Neuronal stem cell (in vitro differentiated cells): ENCODE results near the gene F8.

Source experiments
- DNase-seq: peaks from one replicate; pipeline ENCODE4 v3.0.0-alpha.2; 2013; ENCODE audit warnings: low spot score
- H2AFZ ChIP-seq: one replicate; pipeline ENCODE4 v1.6.1; 2013; ENCODE audit warnings: mild to moderate bottlenecking, low read length, inconsistent platforms
- H2AK5ac ChIP-seq: 2 replicates; pipeline ENCODE4 v1.6.1; 2013; ENCODE audit warnings: low read depth, mild to moderate bottlenecking, inconsistent platforms, low read length, moderate library complexity, mixed read lengths
- H2BK120ac ChIP-seq: 2 replicates; pipeline ENCODE4 v1.6.1; 2013; ENCODE audit warnings: low read depth, mild to moderate bottlenecking, inconsistent platforms, low read length, moderate library complexity, mixed read lengths
- H2BK12ac ChIP-seq: one replicate; pipeline ENCODE4 v1.6.1; 2013; ENCODE audit warnings: low read length, inconsistent platforms
- H2BK15ac ChIP-seq: 2 replicates; pipeline ENCODE4 v1.6.1; 2013; ENCODE audit warnings: mild to moderate bottlenecking, low read length, inconsistent platforms, mixed read lengths
- H2BK5ac ChIP-seq: one replicate; pipeline ENCODE4 v1.6.1; 2013; ENCODE audit warnings: inconsistent platforms, mild to moderate bottlenecking, low read length, moderate library complexity
- H3K14ac ChIP-seq: one replicate; pipeline ENCODE4 v1.6.1; 2013; ENCODE audit warnings: low read length, inconsistent platforms
- H3K18ac ChIP-seq: 2 replicates; pipeline ENCODE4 v1.6.1; 2013; ENCODE audit warnings: low read length, inconsistent platforms
- H3K23ac ChIP-seq: 2 replicates; pipeline ENCODE4 v1.6.1; 2013; ENCODE audit warnings: low read depth, mild to moderate bottlenecking, mixed read lengths, low read length, inconsistent platforms; ENCODE audit not compliant: poor library complexity
- H3K27ac ChIP-seq: replicated peaks from 3 replicates; pipeline ENCODE4 v1.5.1; 2013; ENCODE audit warnings: low read length, inconsistent platforms
- H3K27me3 ChIP-seq, 3 experiments: 2 replicates each; pipeline ENCODE4 v1.6.1; 2013; ENCODE audit warnings: low read length in 3 of 3, mild to moderate bottlenecking in 2 of 3, inconsistent platforms in 1 of 3, low read depth in 1 of 3, mixed read lengths in 1 of 3, moderate library complexity in 1 of 3; ENCODE audit not compliant: control insufficient read depth in 3 of 3, insufficient read depth in 3 of 3
- H3K36me3 ChIP-seq, 2 donors: replicated peaks in 1 of 2; 2 replicates each; pipeline ENCODE4 v1.6.1; 2013; ENCODE audit warnings: low read length in 2 of 2; ENCODE audit not compliant: control insufficient read depth in 2 of 2, insufficient read depth in 2 of 2
- H3K4ac ChIP-seq: 2 replicates; pipeline ENCODE4 v1.6.1; 2013; ENCODE audit warnings: inconsistent platforms, mild to moderate bottlenecking, low read length, moderate library complexity
- H3K4me1 ChIP-seq, 2 donors: 1 replicate in 1 of 2; 2 replicates in 1 of 2; pipeline ENCODE4 v1.6.1; 2013; ENCODE audit warnings: low read length in 2 of 2, low read depth in 1 of 2; ENCODE audit not compliant: control insufficient read depth in 2 of 2, insufficient read depth in 1 of 2
- H3K4me2 ChIP-seq: one replicate; pipeline ENCODE4 v1.6.1; 2013; ENCODE audit warnings: mild to moderate bottlenecking, low read length, inconsistent platforms; ENCODE audit not compliant: insufficient read depth, poor library complexity, severe bottlenecking
- H3K4me3 ChIP-seq, 2 donors: 2 replicates each; pipeline ENCODE4 v1.5.1; 2013; ENCODE audit warnings: low read length in 2 of 2, mild to moderate bottlenecking in 2 of 2, inconsistent platforms in 1 of 2, moderate library complexity in 1 of 2
- H3K79me1 ChIP-seq: one replicate; pipeline ENCODE4 v1.6.1; 2013; ENCODE audit warnings: low read depth, mild to moderate bottlenecking, inconsistent platforms, low read length, moderate library complexity
- H3K9ac ChIP-seq: one replicate; pipeline ENCODE4 v1.6.1; 2013; ENCODE audit warnings: mild to moderate bottlenecking, low read depth, low read length, inconsistent platforms; ENCODE audit not compliant: poor library complexity
- H3K9me3 ChIP-seq, 2 donors: replicated peaks in 1 of 2; 2 replicates each; pipeline versions ENCODE3 to v1.6.1; 2013; ENCODE audit warnings: low read length in 2 of 2, mild to moderate bottlenecking in 2 of 2, inconsistent platforms in 1 of 2, low read depth in 1 of 2, mixed read lengths in 1 of 2, moderate library complexity in 1 of 2; ENCODE audit not compliant: control insufficient read depth in 2 of 2, insufficient read depth in 1 of 2
- H4K8ac ChIP-seq: one replicate; pipeline ENCODE4 v1.6.1; 2013; ENCODE audit warnings: low read depth, mild to moderate bottlenecking, inconsistent platforms, low read length, moderate library complexity
- H4K91ac ChIP-seq: one replicate; pipeline ENCODE4 v1.6.1; 2013; ENCODE audit warnings: low read length, low read depth, mild to moderate bottlenecking, inconsistent platforms; ENCODE audit not compliant: poor library complexity
- WGBS, 2 donors: extraction: QIAGEN DNeasy Blood & Tissue Kit; methylation state at CpG; one replicate each; pipeline ENCODE4 v1.1.7; 2013; ENCODE audit warnings: missing lambda C conversion rate in 2 of 2, mixed read lengths in 1 of 2; ENCODE audit not compliant: insufficient read length in 2 of 2, insufficient replicate concordance in 1 of 2; ENCODE audit errors: extremely low coverage in 2 of 2; 5-methylcytosine and 5-hydroxymethylcytosine counted together

F8 gene

GRCh38 chrX:154804261-154804956, 218.1 kb downstream of the F8 start:
- peaks cover 0 to 82% (median 44%) of the 10 kb centered on the region in 3 experiments for H3K27me3 ChIP-seq
- H3K36me3 ChIP-seq, result no peaks in the 10 kb centered on the region
- H2AFZ ChIP-seq, result no peak overlapping the region
- no peak overlapping the region for H3K14ac ChIP-seq
- H3K4me2 ChIP-seq, result peak overlapping the region; percentile 77
- no peak overlapping the region for H3K4ac ChIP-seq
- no peak overlapping the region for H4K8ac ChIP-seq
- WGBS, 2 donors, result no CpG with 5 or more reads among the region's 7 CpGs
- DNase-seq, result no peak
- H2AK5ac ChIP-seq, result no peak overlapping the region
- H3K9me3 ChIP-seq, result peaks cover 0 to 19% of the 10 kb centered on the region in 2 donors
- H2BK15ac ChIP-seq, result no peak overlapping the region
- H4K91ac ChIP-seq, result no peak overlapping the region
- H3K4me3 ChIP-seq, result peak overlapping the region in 1 of 2 donors; percentile 39
- no peak overlapping the region for H3K9ac ChIP-seq
- H2BK120ac ChIP-seq, result no peak overlapping the region
- H2BK12ac ChIP-seq, result no peak overlapping the region
- no peak overlapping the region for H3K27ac ChIP-seq
- H3K18ac ChIP-seq, result no peak overlapping the region
- no peak overlapping the region for H3K23ac ChIP-seq
- H2BK5ac ChIP-seq, result no peak overlapping the region
- H3K4me1 ChIP-seq, result peaks cover 7 to 8% of the 10 kb centered on the region in 2 donors
- no peaks in the 10 kb centered on the region for H3K79me1 ChIP-seq

GRCh38 chrX:154802947-154803346, 219.6 kb downstream of the F8 start:
- no peak overlapping the region for H2AK5ac ChIP-seq
- H3K79me1 ChIP-seq, result no peaks in the 10 kb centered on the region
- no peak overlapping the region for H3K9ac ChIP-seq
- H4K8ac ChIP-seq, result no peak overlapping the region
- no peak overlapping the region for H3K23ac ChIP-seq
- no peak overlapping the region for H2BK120ac ChIP-seq
- no peak overlapping the region for H3K18ac ChIP-seq
- H3K4ac ChIP-seq, result no peak overlapping the region
- H2BK12ac ChIP-seq, result no peak overlapping the region
- no peak for DNase-seq
- H3K9me3 ChIP-seq, result peaks cover 0 to 14% of the 10 kb centered on the region in 2 donors
- no peaks in the 10 kb centered on the region for H3K36me3 ChIP-seq
- H2BK5ac ChIP-seq, result no peak overlapping the region
- peaks cover 0 to 82% (median 44%) of the 10 kb centered on the region in 3 experiments for H3K27me3 ChIP-seq
- WGBS, 2 donors, result no CpG with 5 or more reads among the region's 2 CpGs
- H3K4me3 ChIP-seq, result no peak overlapping the region
- no peak overlapping the region for H3K27ac ChIP-seq
- no peak overlapping the region for H3K4me2 ChIP-seq
- H2AFZ ChIP-seq, result no peak overlapping the region
- H4K91ac ChIP-seq, result no peak overlapping the region
- no peak overlapping the region for H3K14ac ChIP-seq
- H3K4me1 ChIP-seq, result peaks cover 11 to 13% of the 10 kb centered on the region in 2 donors
- no peak overlapping the region for H2BK15ac ChIP-seq

- H3K14ac ChIP-seq, result no peak overlapping the region
- WGBS, 2 donors, result no CpG with 5 or more reads among the region's 8 CpGs
- H3K9me3 ChIP-seq, result no peaks in the 10 kb centered on the region
- H3K23ac ChIP-seq, result no peak overlapping the region
- no peak overlapping the region for H2BK5ac ChIP-seq
- H2BK12ac ChIP-seq, result no peak overlapping the region
- no peak overlapping the region for H3K4me2 ChIP-seq
- H3K4me3 ChIP-seq, result no peak overlapping the region
- H2AFZ ChIP-seq, result no peak overlapping the region
- no peak overlapping the region for H2BK120ac ChIP-seq
- H3K4me1 ChIP-seq, result peaks cover 11 to 13% of the 10 kb centered on the region in 2 donors
- H2AK5ac ChIP-seq, result no peak overlapping the region
- H4K8ac ChIP-seq, result no peak overlapping the region
- H3K79me1 ChIP-seq, result no peaks in the 10 kb centered on the region
- H3K36me3 ChIP-seq, result no peaks in the 10 kb centered on the region
- no peak overlapping the region for H3K27ac ChIP-seq
- peaks cover 0 to 79% (median 40%) of the 10 kb centered on the region in 3 experiments for H3K27me3 ChIP-seq
- no peak overlapping the region for H3K9ac ChIP-seq
- H2BK15ac ChIP-seq, result no peak overlapping the region
- H3K18ac ChIP-seq, result no peak overlapping the region
- H4K91ac ChIP-seq, result no peak overlapping the region
- no peak for DNase-seq
- no peak overlapping the region for H3K4ac ChIP-seq
These were observed 221.9 kb downstream of the F8 start for GRCh38 chrX:154800478-154801210.
